IMR-90 (cell line): ENCODE results near the gene ABHD17C. TPM values are rescaled to one million over a fixed set of nuclear protein-coding genes. Genes with fewer than 3 reads are reported as not detected.

Experiments used
- ATAC-seq: fragments of 200-7000 bp; cut with Tn5 transposase; 2 replicates; pipeline ENCODE4 v1.9.1; 2020; ENCODE audit warnings: low read depth, mild to moderate bottlenecking, moderate library complexity
- BruUV-seq: library from RNA; stranded (reverse); fragments of 400-500 nt; replicated peaks from 2 replicates; lab custom pipeline; 2021; lab: Mats Ljungman, UMichigan
- CTCF ChIA-PET: fragments of 300-600 bp; formaldehyde crosslinking; extraction: SDS; loops from one replicate; lab custom pipeline; 2021; ENCODE audit warnings: antibody characterized with exemption; lab: Yijun Ruan, JAX
- POLR2A ChIA-PET: fragments of 300-600 bp; sonication (Branson Sonifier 250); formaldehyde crosslinking; loops from one replicate; lab custom pipeline; 2022; ENCODE audit warnings: antibody characterized with exemption; ENCODE audit not compliant: unreplicated experiment; lab: Charles Lee
- DNase-seq: peaks from one replicate; pipeline ENCODE4 v3.0.0; 2013
- H2AFZ ChIP-seq: replicated peaks from 2 replicates; pipeline ENCODE3; 2013; ENCODE audit warnings: low read length, mild to moderate bottlenecking; ENCODE audit not compliant: poor library complexity
- H2AK5ac ChIP-seq: 2 replicates; pipeline ENCODE4 v1.6.1; 2013; ENCODE audit warnings: low read depth, low read length, inconsistent platforms
- H2AK9ac ChIP-seq: replicated peaks from 2 replicates; pipeline ENCODE3; 2013; ENCODE audit warnings: mild to moderate bottlenecking, low read depth, low read length, moderate library complexity; ENCODE audit not compliant: poor library complexity
- H2BK120ac ChIP-seq: 2 replicates; pipeline ENCODE4 v1.6.1; 2013; ENCODE audit warnings: low read depth, low read length, inconsistent platforms
- H2BK15ac ChIP-seq: 3 replicates; pipeline ENCODE4 v1.6.1; 2013; ENCODE audit warnings: low read depth, low read length, inconsistent platforms
- H2BK20ac ChIP-seq: 2 replicates; pipeline ENCODE4 v1.6.1; 2013; ENCODE audit warnings: low read depth, mild to moderate bottlenecking, inconsistent platforms, low read length, moderate library complexity
- H2BK5ac ChIP-seq: 2 replicates; pipeline ENCODE4 v1.6.1; 2013; ENCODE audit warnings: mild to moderate bottlenecking, low read depth, low read length, inconsistent platforms; ENCODE audit not compliant: poor library complexity, severe bottlenecking
- H3K14ac ChIP-seq: replicated peaks from 2 replicates; pipeline ENCODE4 v1.6.1; 2013; ENCODE audit warnings: low read depth, low read length, inconsistent platforms
- H3K18ac ChIP-seq: 2 replicates; pipeline ENCODE4 v1.6.1; 2013; ENCODE audit warnings: low read depth, low read length, control low read depth
- H3K23ac ChIP-seq: 2 replicates; pipeline ENCODE4 v1.6.1; 2013; ENCODE audit warnings: low read depth, low read length, inconsistent platforms
- H3K27ac ChIP-seq: 2 replicates; pipeline ENCODE4 v1.5.1; 2013; ENCODE audit warnings: mild to moderate bottlenecking, control low read depth, low read length; ENCODE audit not compliant: insufficient read depth
- H3K27me3 ChIP-seq: 2 replicates; pipeline ENCODE4 v1.6.1; 2013; ENCODE audit warnings: low read length; ENCODE audit not compliant: control insufficient read depth, insufficient read depth
- H3K36me3 ChIP-seq: 2 replicates; pipeline ENCODE4 v1.6.1; 2013; ENCODE audit warnings: low read length, mixed read lengths; ENCODE audit not compliant: control insufficient read depth, insufficient read depth
- H3K4ac ChIP-seq: 2 replicates; pipeline ENCODE4 v1.6.1; 2013; ENCODE audit warnings: low read depth, low read length, inconsistent platforms
- H3K4me1 ChIP-seq: 2 replicates; pipeline ENCODE4 v1.6.1; 2013; ENCODE audit warnings: low read length, mixed read lengths; ENCODE audit not compliant: control insufficient read depth, insufficient read depth
- H3K4me2 ChIP-seq: 2 replicates; pipeline ENCODE4 v1.6.1; 2013; ENCODE audit warnings: low read depth, mild to moderate bottlenecking, control low read depth, low read length, moderate library complexity
- H3K4me3 ChIP-seq: 2 replicates; pipeline ENCODE4 v1.5.1; 2013; ENCODE audit warnings: low read depth, mild to moderate bottlenecking, control low read depth, low read length, moderate library complexity; ENCODE audit not compliant: insufficient read depth
- H3K56ac ChIP-seq: 2 replicates; pipeline ENCODE4 v1.6.1; 2013; ENCODE audit warnings: low read length, inconsistent platforms; ENCODE audit not compliant: insufficient read depth; ENCODE audit errors: extremely low read depth
- H3K79me1 ChIP-seq, 2 experiments: 2 replicates each; pipeline ENCODE4 v1.6.1; 2013; ENCODE audit warnings: low read length in 2 of 2, inconsistent platforms in 1 of 2, low read depth in 1 of 2
- H3K9ac ChIP-seq: 2 replicates; pipeline ENCODE4 v1.6.1; 2013; ENCODE audit warnings: low read depth, low read length, control low read depth
- H3K9me1 ChIP-seq: 2 replicates; pipeline ENCODE4 v1.6.1; 2013; ENCODE audit warnings: low read length, inconsistent platforms; ENCODE audit not compliant: insufficient read depth
- H3K9me3 ChIP-seq: 2 replicates; pipeline ENCODE4 v1.6.1; 2013; ENCODE audit warnings: low read length; ENCODE audit not compliant: control insufficient read depth, insufficient read depth
- H4K20me1 ChIP-seq: 2 replicates; pipeline ENCODE4 v1.6.1; 2013; ENCODE audit warnings: low read length, inconsistent platforms; ENCODE audit not compliant: insufficient read depth
- H4K5ac ChIP-seq: 2 replicates; pipeline ENCODE4 v1.6.1; 2013; ENCODE audit warnings: mild to moderate bottlenecking, low read depth, low read length, control low read depth
- H4K8ac ChIP-seq, 2 experiments: 2 replicates each; pipeline ENCODE4 v1.6.1; 2013; ENCODE audit warnings: low read depth in 2 of 2, low read length in 2 of 2, control low read depth in 1 of 2, inconsistent platforms in 1 of 2
- H4K91ac ChIP-seq: 2 replicates; pipeline ENCODE4 v1.6.1; 2013; ENCODE audit warnings: low read depth, low read length, inconsistent platforms; ENCODE audit not compliant: insufficient read depth
- BHLHE40 ChIP-seq: fragments of 150-350 bp; IDR thresholded peaks from 2 replicates; pipeline ENCODE4 v1.6.1; 2016; ENCODE audit warnings: mild to moderate bottlenecking, low read depth, low read length
- CEBPB ChIP-seq: IDR thresholded peaks from 2 replicates; pipeline ENCODE4 v1.6.1; 2012; ENCODE audit warnings: low read depth, low read length, improper control_type of control experiment
- CHD1 ChIP-seq: IDR thresholded peaks from 2 replicates; pipeline ENCODE4 v1.6.1; 2012; ENCODE audit warnings: low read depth, low read length, improper control_type of control experiment
- FOS ChIP-seq: fragments of 150-350 bp; IDR thresholded peaks from 2 replicates; pipeline ENCODE4 v1.6.1; 2016; ENCODE audit warnings: low read depth, low read length
- MAFK ChIP-seq: IDR thresholded peaks from 2 replicates; pipeline ENCODE4 v1.6.1; 2012; ENCODE audit warnings: low read depth, low read length, improper control_type of control experiment
- MAZ ChIP-seq: IDR thresholded peaks from 2 replicates; pipeline ENCODE4 v1.6.1; 2012; ENCODE audit warnings: low read depth, mild to moderate bottlenecking, low read length, improper control_type of control experiment, moderate library complexity, borderline replicate concordance
- MXI1 ChIP-seq: IDR thresholded peaks from 2 replicates; pipeline ENCODE4 v1.6.1; 2012; ENCODE audit warnings: low read depth, mild to moderate bottlenecking, low read length, moderate library complexity, borderline replicate concordance
- NFE2L2 ChIP-seq: fragments of 150-350 bp; IDR thresholded peaks from 2 replicates; pipeline ENCODE4 v1.6.1; 2016; ENCODE audit warnings: low read depth, mild to moderate bottlenecking, low read length
- POLR2A ChIP-seq: IDR thresholded peaks from 2 replicates; pipeline ENCODE4 v1.6.1; 2012; ENCODE audit warnings: mild to moderate bottlenecking, low read depth, low read length
- RAD21 ChIP-seq: IDR thresholded peaks from 2 replicates; pipeline ENCODE4 v1.6.1; 2012; ENCODE audit warnings: low read length, improper control_type of control experiment
- RCOR1 ChIP-seq: IDR thresholded peaks from 2 replicates; pipeline ENCODE4 v1.6.1; 2012; ENCODE audit warnings: mild to moderate bottlenecking, low read length, improper control_type of control experiment; ENCODE audit not compliant: insufficient replicate concordance
- RFX5 ChIP-seq: IDR thresholded peaks from 2 replicates; pipeline ENCODE4 v1.8.0; 2012; ENCODE audit warnings: low read depth, mild to moderate bottlenecking, low read length, moderate library complexity
- SMC3 ChIP-seq: fragments of 150-350 bp; IDR thresholded peaks from 2 replicates; pipeline ENCODE4 v1.6.1; 2016; ENCODE audit warnings: low read depth, mild to moderate bottlenecking, antibody characterized with exemption, low read length, moderate library complexity
- dilution Hi-C: fragments of 300-500 bp; cut with HindIII; formaldehyde crosslinking; loops from one replicate; pipeline ENCODE4 v1.14.3; 2018; ENCODE audit warnings: low sequenced_read_pairs; ENCODE audit not compliant: unreplicated experiment
- in situ Hi-C: fragments of 300-500 bp; cut with MboI; formaldehyde crosslinking; loops from 3 replicates; pipeline ENCODE4 v1.14.3; 2019; ENCODE audit warnings: low sequenced_read_pairs, inconsistent platforms, mixed read lengths
- intact Hi-C: fragments of 100-400 bp; cut with micrococcal nuclease; formaldehyde crosslinking; loops from 2 replicates; pipeline ENCODE4 v1.10.0; 2022
- polyA plus RNA-seq, 3 experiments: library from polyadenylated mRNA; depleted of rRNA; stranded (reverse); fragments of >200 nt; gene quantifications; 2 replicates each; pipeline ENCODE4 v1.2.3, GENCODE V29; 2012; ENCODE audit warnings: low replicate concordance in 1 of 3
- total RNA-seq: library from RNA; depleted of rRNA; stranded (reverse); fragments of >200 nt; gene quantifications from 2 replicates; pipeline ENCODE4 v1.2.3, GENCODE V29; 2012
- TF ChIP-seq, protein P1 (sequence below): conservative IDR thresholded peaks from 2 replicates; pipeline ENCODE4 v1.5.1; 2012; ENCODE audit warnings: mild to moderate bottlenecking, low read depth, low read length, improper control_type of control experiment
- TF ChIP-seq, protein P2 (sequence below): fragments of 150-350 bp; IDR thresholded peaks from 2 replicates; pipeline ENCODE4 v1.6.1; 2016; ENCODE audit warnings: low read depth, mild to moderate bottlenecking, low read length, moderate library complexity, borderline replicate concordance
- TF ChIP-seq, protein P3 (sequence below): fragments of 150-350 bp; IDR thresholded peaks from 2 replicates; pipeline ENCODE4 v1.6.1; 2017; ENCODE audit warnings: mild to moderate bottlenecking, antibody characterized with exemption, low read length, low read depth

Gene ABHD17C
- total and polyA plus RNA-seq, 2 of the 4 experiments (the other 2 are of a cell fraction) = 5.4 to 10.3 TPM

DNA sequence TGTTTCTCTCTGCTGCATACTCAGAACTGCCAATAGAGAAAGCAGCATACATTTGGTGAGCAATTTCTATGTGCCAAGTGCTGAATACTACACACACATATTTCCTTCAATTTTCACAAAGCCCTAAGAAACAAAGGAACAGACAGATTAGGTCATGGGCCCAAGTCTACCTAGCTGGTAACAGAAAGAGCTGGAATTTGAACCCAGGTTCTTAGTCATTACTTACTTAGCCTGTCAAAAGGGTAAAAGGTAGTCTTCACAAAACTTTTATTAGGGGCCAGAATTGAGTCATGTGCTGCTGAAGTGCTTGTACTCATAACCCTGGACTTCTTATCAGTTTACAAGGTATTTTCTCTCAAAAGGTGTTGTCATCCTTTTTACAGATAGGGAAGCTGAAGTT, 10.4 kb upstream of the ABHD17C start:
- H2AFZ ChIP-seq = no peak overlapping the region
- no peaks in the 10 kb centered on the region for H3K9me3 ChIP-seq
- H2BK15ac ChIP-seq = no peak overlapping the region
- H3K36me3 ChIP-seq = no peaks in the 10 kb centered on the region
- no peak overlapping the region for H4K8ac ChIP-seq
- no peak overlapping the region for H3K4me3 ChIP-seq
- no peak overlapping the region for H3K18ac ChIP-seq
- intact Hi-C loops (no loop called here), in situ Hi-C loops (loop anchor here (5.0 kb wide), 1 partner anchor 47 kb away; no protein-coding TSS in a partner anchor), dilution Hi-C loops (no loop called here)
- no peak overlapping the region for H3K4me2 ChIP-seq
- H2BK120ac ChIP-seq = no peak overlapping the region
- no peak overlapping the region for H3K56ac ChIP-seq
- H4K20me1 ChIP-seq = no peaks in the 10 kb centered on the region
- TF ChIP-seq MAZ (no peak), POLR2A (no peak), SMC3 (no peak), RCOR1 (no peak), FOS (no peak), MAFK (no peak), CHD1 (no peak), RFX5 (no peak), MXI1 (no peak), NFE2L2 (no peak), CEBPB (no peak), RAD21 (no peak), BHLHE40 (no peak)
- TF ChIP-seq, protein P1, sequence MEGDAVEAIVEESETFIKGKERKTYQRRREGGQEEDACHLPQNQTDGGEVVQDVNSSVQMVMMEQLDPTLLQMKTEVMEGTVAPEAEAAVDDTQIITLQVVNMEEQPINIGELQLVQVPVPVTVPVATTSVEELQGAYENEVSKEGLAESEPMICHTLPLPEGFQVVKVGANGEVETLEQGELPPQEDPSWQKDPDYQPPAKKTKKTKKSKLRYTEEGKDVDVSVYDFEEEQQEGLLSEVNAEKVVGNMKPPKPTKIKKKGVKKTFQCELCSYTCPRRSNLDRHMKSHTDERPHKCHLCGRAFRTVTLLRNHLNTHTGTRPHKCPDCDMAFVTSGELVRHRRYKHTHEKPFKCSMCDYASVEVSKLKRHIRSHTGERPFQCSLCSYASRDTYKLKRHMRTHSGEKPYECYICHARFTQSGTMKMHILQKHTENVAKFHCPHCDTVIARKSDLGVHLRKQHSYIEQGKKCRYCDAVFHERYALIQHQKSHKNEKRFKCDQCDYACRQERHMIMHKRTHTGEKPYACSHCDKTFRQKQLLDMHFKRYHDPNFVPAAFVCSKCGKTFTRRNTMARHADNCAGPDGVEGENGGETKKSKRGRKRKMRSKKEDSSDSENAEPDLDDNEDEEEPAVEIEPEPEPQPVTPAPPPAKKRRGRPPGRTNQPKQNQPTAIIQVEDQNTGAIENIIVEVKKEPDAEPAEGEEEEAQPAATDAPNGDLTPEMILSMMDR = no peak
- TF ChIP-seq, protein P2, sequence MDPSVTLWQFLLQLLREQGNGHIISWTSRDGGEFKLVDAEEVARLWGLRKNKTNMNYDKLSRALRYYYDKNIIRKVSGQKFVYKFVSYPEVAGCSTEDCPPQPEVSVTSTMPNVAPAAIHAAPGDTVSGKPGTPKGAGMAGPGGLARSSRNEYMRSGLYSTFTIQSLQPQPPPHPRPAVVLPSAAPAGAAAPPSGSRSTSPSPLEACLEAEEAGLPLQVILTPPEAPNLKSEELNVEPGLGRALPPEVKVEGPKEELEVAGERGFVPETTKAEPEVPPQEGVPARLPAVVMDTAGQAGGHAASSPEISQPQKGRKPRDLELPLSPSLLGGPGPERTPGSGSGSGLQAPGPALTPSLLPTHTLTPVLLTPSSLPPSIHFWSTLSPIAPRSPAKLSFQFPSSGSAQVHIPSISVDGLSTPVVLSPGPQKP = no peak
- TF ChIP-seq, protein P3, sequence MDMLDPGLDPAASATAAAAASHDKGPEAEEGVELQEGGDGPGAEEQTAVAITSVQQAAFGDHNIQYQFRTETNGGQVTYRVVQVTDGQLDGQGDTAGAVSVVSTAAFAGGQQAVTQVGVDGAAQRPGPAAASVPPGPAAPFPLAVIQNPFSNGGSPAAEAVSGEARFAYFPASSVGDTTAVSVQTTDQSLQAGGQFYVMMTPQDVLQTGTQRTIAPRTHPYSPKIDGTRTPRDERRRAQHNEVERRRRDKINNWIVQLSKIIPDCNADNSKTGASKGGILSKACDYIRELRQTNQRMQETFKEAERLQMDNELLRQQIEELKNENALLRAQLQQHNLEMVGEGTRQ = no peak
- no peak overlapping the region for H4K91ac ChIP-seq
- H3K4ac ChIP-seq = no peak overlapping the region
- BruUV-seq = no TSS peak
- no peaks in the 10 kb centered on the region for H3K4me1 ChIP-seq
- no peak overlapping the region for H2BK20ac ChIP-seq
- no peaks in the 10 kb centered on the region for H3K79me1 ChIP-seq
- H3K9me1 ChIP-seq = no peaks in the 10 kb centered on the region
- H3K14ac ChIP-seq = no peak overlapping the region
- no peak overlapping the region for H2AK5ac ChIP-seq
- no peak overlapping the region for H3K23ac ChIP-seq
- CTCF ChIA-PET = interaction anchor here (1.3 kb wide), 1 partner anchor 11 kb away, joined by 3 read pairs; no protein-coding TSS in a partner anchor
- H4K5ac ChIP-seq = no peak overlapping the region
- no peak for ATAC-seq
- H3K27me3 ChIP-seq = peaks cover 3% of the 10 kb centered on the region; the same call in 1 of the 2 replicates
- H3K9ac ChIP-seq = no peak overlapping the region
- POLR2A ChIA-PET = no interaction called here
- no peak for DNase-seq
- H2AK9ac ChIP-seq = no peak overlapping the region
- H2BK5ac ChIP-seq = no peak overlapping the region
- H3K27ac ChIP-seq = no peak overlapping the region
